ENCODE results near the gene MPHOSPH6.

GRCh38 chr16:82134846-82135245 lies 35.2 kb downstream of the MPHOSPH6 start:
- TF ChIP-seq GATA3 (IDR thresholded peaks at IDR 0.05; ENCODE audit: low read depth, low read length) (no peak), GATA2 (IDR thresholded peaks at IDR 0.05; ENCODE audit: low read depth, low read length) (no peak)
